GM23248 (cell line): Measurements from ENCODE around the gene UBE3B. TPM values are rescaled to one million over a fixed set of nuclear protein-coding genes. Genes with fewer than 3 reads are reported as not detected.
A peak's percentile ranks its signal among the peaks of the same experiment; 100 is the strongest.
"Not testable (repeated sequence)": the region's sequence is repeated elsewhere in the genome, so short reads cannot be mapped to it uniquely, and the experiment has no call there.

ENCODE experiments used
- DNase-seq: peaks from one replicate; pipeline ENCODE4 v3.0.0-alpha.2; 2015
- H2AFZ ChIP-seq: fragments of 200-600 bp; sonication (generic); 2 replicates; pipeline ENCODE4 v1.6.1; 2016; ENCODE audit warnings: antibody characterized with exemption
- H3F3A ChIP-seq: fragments of 200-600 bp; sonication (generic); 2 replicates; pipeline ENCODE4 v1.6.1; 2016; ENCODE audit warnings: mild to moderate bottlenecking, antibody characterized with exemption, mixed run types; ENCODE audit not compliant: insufficient read depth
- H3K27ac ChIP-seq: fragments of 200-600 bp; sonication (generic); 2 replicates; pipeline ENCODE4 v1.5.1; 2016; ENCODE audit warnings: mild to moderate bottlenecking
- H3K27me3 ChIP-seq: fragments of 200-600 bp; sonication (generic); replicated peaks from 2 replicates; pipeline ENCODE4 v1.6.1; 2016; ENCODE audit warnings: mild to moderate bottlenecking; ENCODE audit not compliant: insufficient read depth
- H3K36me3 ChIP-seq: fragments of 200-600 bp; sonication (generic); 2 replicates; pipeline ENCODE4 v1.6.1; 2016; ENCODE audit warnings: low read depth, mild to moderate bottlenecking
- H3K4me1 ChIP-seq: fragments of 200-600 bp; sonication (generic); 2 replicates; pipeline ENCODE4 v1.6.1; 2016; ENCODE audit warnings: mild to moderate bottlenecking; ENCODE audit not compliant: insufficient read depth
- H3K4me2 ChIP-seq: fragments of 200-600 bp; sonication (generic); one replicate; pipeline ENCODE4 v1.6.1; 2016; ENCODE audit warnings: mild to moderate bottlenecking; ENCODE audit not compliant: unreplicated experiment
- H3K4me3 ChIP-seq: fragments of 200-600 bp; sonication (generic); 2 replicates; pipeline ENCODE4 v1.5.1; 2016; ENCODE audit warnings: mild to moderate bottlenecking
- H3K79me2 ChIP-seq: fragments of 200-600 bp; sonication (generic); 2 replicates; pipeline ENCODE4 v1.6.1; 2016; ENCODE audit warnings: mild to moderate bottlenecking; ENCODE audit not compliant: insufficient read depth
- H3K9ac ChIP-seq: fragments of 200-600 bp; sonication (generic); 2 replicates; pipeline ENCODE4 v1.6.1; 2016; ENCODE audit warnings: mild to moderate bottlenecking
- H3K9me2 ChIP-seq: fragments of 200-600 bp; sonication (generic); 2 replicates; pipeline ENCODE4 v1.6.1; 2016; ENCODE audit warnings: mixed run types, mild to moderate bottlenecking, moderate library complexity; ENCODE audit not compliant: insufficient read depth
- H3K9me3 ChIP-seq: fragments of 200-600 bp; sonication (generic); one replicate; pipeline ENCODE4 v1.6.1; 2017; ENCODE audit warnings: low read depth
- H4K20me1 ChIP-seq: fragments of 200-600 bp; sonication (generic); 2 replicates; pipeline ENCODE4 v1.6.0; 2016; ENCODE audit not compliant: insufficient read depth
- EZH2 ChIP-seq: fragments of 200-600 bp; sonication (generic); IDR thresholded peaks from 2 replicates; pipeline ENCODE4 v1.6.1; 2018; ENCODE audit warnings: antibody characterized with exemption, mild to moderate bottlenecking; ENCODE audit not compliant: insufficient read depth, poor library complexity, severe bottlenecking
- EZH2phosphoT487 ChIP-seq: fragments of 200-600 bp; sonication (generic); IDR thresholded peaks from 2 replicates; pipeline ENCODE4 v1.6.1; 2018; ENCODE audit warnings: antibody characterized with exemption, moderate library complexity, mild to moderate bottlenecking, low read depth; ENCODE audit not compliant: insufficient read depth
- WGBS, 2 experiments: methylation state at CpG; one replicate each; pipeline ENCODE4 v1.1.6; 2015 to 2017; ENCODE audit warnings: low lambda C conversion rate in 2 of 2, low coverage in 1 of 2; ENCODE audit errors: missing lambda C conversion rate in 2 of 2; 5-methylcytosine and 5-hydroxymethylcytosine counted together
- in situ Hi-C: fragments of 300-500 bp; cut with MboI; formaldehyde crosslinking; loops from 2 replicates; pipeline ENCODE4 v1.15.0; 2020
- polyA plus RNA-seq: library from polyadenylated mRNA; unstranded; fragments of >200 nt; fragmentation: Nextera tagmentation; extraction: Ambion mirVana; gene quantifications from 2 replicates; pipeline ENCODE4 v1.2.1, GENCODE V29; 2016
- total RNA-seq: library from RNA; depleted of rRNA; stranded (reverse); fragments of >200 nt; shearing (Covaris generic); gene quantifications from 2 replicates; pipeline ENCODE4 v1.2.3, GENCODE V29; 2014

Gene UBE3B
- total and polyA plus RNA-seq, 2 experiments from 2014 or later = 32.0 to 38.3 TPM

DNA sequence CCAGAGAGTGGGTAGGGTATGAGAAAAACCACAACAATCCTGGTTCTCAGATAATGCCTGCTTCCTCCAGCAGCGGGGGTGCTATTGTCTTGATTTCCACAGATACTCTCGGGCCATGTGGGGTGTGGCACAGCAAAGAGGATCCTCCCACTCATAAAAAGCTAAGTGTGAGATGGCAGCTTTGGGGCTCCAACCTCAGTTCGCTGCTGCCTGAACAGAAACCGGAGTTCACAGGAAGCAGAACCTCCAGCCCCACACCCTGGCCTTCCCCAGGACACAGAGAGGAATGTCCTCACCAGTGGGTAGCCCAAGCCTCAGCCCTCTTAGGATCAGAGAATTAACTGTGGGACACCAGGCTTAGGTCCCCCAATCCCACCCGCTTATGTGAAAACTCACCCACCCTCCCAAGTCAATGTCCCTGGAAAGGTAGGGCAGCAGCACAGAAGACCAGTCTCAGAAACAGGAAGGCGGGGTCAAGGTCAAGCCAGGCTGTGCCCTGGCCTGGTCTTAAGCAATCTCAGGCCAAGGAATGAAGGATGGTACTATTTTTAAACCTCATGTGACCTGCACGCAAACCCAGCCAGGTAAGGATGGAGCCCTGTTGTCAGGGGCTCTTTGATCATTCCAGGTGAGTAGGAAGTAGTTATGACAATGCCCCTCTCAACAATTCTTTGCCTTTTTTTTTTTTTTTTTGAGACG, 9.3 kb upstream of the UBE3B start:
- 48 to 55% methylated on average over 7 to 8 of the region's 8 CpGs for WGBS, 2 experiments
- Histone ChIP-seq H3K79me2 (peaks cover 96% of the 10 kb centered on the region), H3K36me3 (peaks cover 29% of the 10 kb centered on the region)

DNA sequence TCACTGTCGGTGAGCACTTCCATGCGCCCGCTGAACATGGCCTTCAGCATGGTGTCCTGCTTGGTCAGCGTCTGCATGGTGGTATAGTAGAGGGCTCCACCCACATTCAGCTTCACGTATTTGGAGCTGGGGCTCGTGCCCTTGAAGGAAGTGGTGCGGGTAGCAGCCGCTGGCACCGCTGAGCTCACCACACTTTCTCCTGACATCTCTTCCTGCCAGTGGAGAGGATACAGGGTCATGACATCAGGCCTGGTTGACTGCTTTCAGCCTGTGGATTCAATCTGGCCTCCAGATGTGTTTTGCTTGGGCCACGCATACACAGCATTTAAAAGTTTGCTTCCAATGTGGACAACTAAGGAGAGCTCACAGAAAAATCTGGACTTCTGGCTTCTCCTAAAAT, 7.9 kb upstream of the UBE3B start:
- in situ Hi-C loops = no loop called here
- no peaks in the 10 kb centered on the region for H4K20me1 ChIP-seq
- DNase-seq = peak; percentile 65
- H2AFZ ChIP-seq = no peak overlapping the region
- peak overlapping the region; percentile 14 for H3K4me2 ChIP-seq
- no peaks in the 10 kb centered on the region for H3K27me3 ChIP-seq
- WGBS, 2 experiments = 44 to 48% methylated on average over 10 of the region's 10 CpGs
- H3F3A ChIP-seq = peaks cover 33% of the 10 kb centered on the region
- H3K4me3 ChIP-seq = no peak overlapping the region
- H3K36me3 ChIP-seq = peaks cover 28% of the 10 kb centered on the region
- no peak for TF ChIP-seq EZH2
- TF ChIP-seq EZH2phosphoT487 = no peak
- peak overlapping the region; percentile 46 for H3K27ac ChIP-seq
- peaks cover 100% of the 10 kb centered on the region for H3K79me2 ChIP-seq
- H3K4me1 ChIP-seq = peaks cover 53% of the 10 kb centered on the region
- no peaks in the 10 kb centered on the region for H3K9me2 ChIP-seq
- no peaks in the 10 kb centered on the region for H3K9me3 ChIP-seq
- peak overlapping the region; percentile 6; the same call in 1 of the 2 replicates for H3K9ac ChIP-seq

More for the DNA sequence above, 9.3 kb upstream of the UBE3B start:
- Histone ChIP-seq H2AFZ (no peak overlapping the region), H3F3A (peaks cover 44% of the 10 kb centered on the region), H3K9me3 (no peaks in the 10 kb centered on the region), H3K9ac (peak overlapping the region; percentile 54), H3K4me2 (peak overlapping the region; percentile 43), H3K4me3 (no peak overlapping the region), H4K20me1 (no peaks in the 10 kb centered on the region), H3K27ac (peak overlapping the region; percentile 70), H3K4me1 (peaks cover 63% of the 10 kb centered on the region), H3K9me2 (no peaks in the 10 kb centered on the region), H3K27me3 (no peaks in the 10 kb centered on the region)
- no peak for TF ChIP-seq EZH2phosphoT487
- no peak for TF ChIP-seq EZH2
- in situ Hi-C loops = no loop called here
- DNase-seq = peak; percentile 75

DNA sequence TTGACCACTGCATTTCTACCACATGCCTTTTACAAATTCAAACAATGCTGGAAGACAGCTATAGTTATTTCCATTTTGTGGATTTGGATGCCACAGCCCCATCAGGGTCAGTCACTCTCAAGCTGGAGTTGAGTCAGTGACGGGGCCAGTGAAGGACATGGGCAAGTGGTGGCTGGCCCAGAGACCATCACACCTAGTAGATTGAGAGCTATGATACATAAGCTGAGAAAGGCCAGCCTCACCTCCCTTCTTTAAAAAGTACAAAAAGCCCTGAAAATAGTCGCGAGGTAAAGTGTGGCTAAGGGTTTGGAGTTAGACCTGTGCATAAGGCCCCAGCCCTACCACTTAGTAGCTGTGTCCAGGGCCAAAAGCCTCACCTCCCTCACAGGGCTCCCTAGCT, 4.4 kb upstream of the UBE3B start:
- Histone ChIP-seq H3K36me3 (peaks cover 17% of the 10 kb centered on the region), H3K9ac (no peak overlapping the region), H3K4me2 (no peak overlapping the region), H4K20me1 (no peaks in the 10 kb centered on the region), H2AFZ (no peak overlapping the region), H3F3A (peaks cover 17% of the 10 kb centered on the region; the same call in 1 of the 2 replicates), H3K79me2 (peaks cover 99% of the 10 kb centered on the region), H3K9me2 (no peaks in the 10 kb centered on the region), H3K4me3 (no peak overlapping the region), H3K27me3 (no peaks in the 10 kb centered on the region), H3K27ac (peak overlapping the region; percentile 20), H3K4me1 (peaks cover 48% of the 10 kb centered on the region), H3K9me3 (no peaks in the 10 kb centered on the region)
- 77 to 84% methylated on average over 3 of the region's 3 CpGs for WGBS, 2 experiments
- DNase-seq = no peak
- in situ Hi-C loops = no loop called here
- TF ChIP-seq EZH2phosphoT487 = no peak
- no peak for TF ChIP-seq EZH2

DNA sequence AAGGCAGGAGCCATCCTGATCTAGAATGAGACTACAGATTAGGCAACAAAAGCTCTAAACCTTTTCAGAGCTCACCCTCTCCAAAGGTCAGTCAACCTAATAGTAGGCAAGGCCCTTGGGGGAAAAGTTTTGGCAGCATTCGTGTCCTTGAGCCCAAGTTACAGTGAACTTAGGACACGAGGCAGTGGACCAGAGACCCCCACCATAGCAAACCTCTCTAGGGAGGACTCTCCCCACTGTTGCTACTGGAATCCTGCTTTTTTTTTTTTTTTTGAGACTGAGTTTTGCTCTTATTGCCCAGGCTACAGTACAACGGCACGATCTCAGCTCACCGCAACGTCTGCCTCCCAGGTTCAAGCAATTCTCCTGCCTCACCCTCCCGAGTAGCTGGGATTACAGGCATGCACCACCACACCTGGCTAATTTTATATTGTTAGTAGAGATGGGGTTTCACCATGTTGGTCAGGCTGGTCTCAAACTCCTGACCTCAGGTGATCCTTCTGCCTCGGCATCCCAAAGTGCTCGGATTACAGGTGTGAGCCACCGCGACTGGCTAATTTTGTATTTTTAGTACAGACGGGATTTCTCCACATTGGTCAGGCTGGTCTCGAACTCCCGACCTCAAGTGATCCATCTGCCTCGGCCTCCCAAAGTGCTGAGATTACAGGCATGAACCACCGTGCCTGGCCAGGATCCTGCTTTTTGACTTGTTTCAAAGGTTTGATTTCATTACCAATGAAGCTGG, 3.7 kb upstream of the UBE3B start:
- H3K27me3 ChIP-seq, H3K4me2 ChIP-seq, H3K9ac ChIP-seq, H3K9me2 ChIP-seq, DNase-seq, H3K9me3 ChIP-seq, H3K4me3 ChIP-seq, H4K20me1 ChIP-seq, in situ Hi-C loops, H2AFZ ChIP-seq, H3K27ac ChIP-seq: not testable (repeated sequence)
- H3K79me2 ChIP-seq = peaks cover 99% of the 10 kb centered on the region
- H3F3A ChIP-seq = 0 out of 2 replicates have a peak, but pooled peaks cover 13% of the 10 kb centered on the region
- H3K4me1 ChIP-seq = peaks cover 50% of the 10 kb centered on the region
- 88 to 94% methylated on average over 16 of the region's 16 CpGs for WGBS, 2 experiments
- peaks cover 15% of the 10 kb centered on the region for H3K36me3 ChIP-seq
